Measurements from ENCODE around the gene BIN2. TPM values are rescaled to one million over a fixed set of nuclear protein-coding genes. Genes with fewer than 3 reads are reported as not detected.
A peak's percentile ranks its signal among the peaks of the same experiment; 100 is the strongest.

Gene BIN2
- total and polyA plus RNA-seq, 2 of the 13 experiments (the other 11 are each of a cell fraction or from before 2014, with no cell fraction given), result not detected

DNA sequence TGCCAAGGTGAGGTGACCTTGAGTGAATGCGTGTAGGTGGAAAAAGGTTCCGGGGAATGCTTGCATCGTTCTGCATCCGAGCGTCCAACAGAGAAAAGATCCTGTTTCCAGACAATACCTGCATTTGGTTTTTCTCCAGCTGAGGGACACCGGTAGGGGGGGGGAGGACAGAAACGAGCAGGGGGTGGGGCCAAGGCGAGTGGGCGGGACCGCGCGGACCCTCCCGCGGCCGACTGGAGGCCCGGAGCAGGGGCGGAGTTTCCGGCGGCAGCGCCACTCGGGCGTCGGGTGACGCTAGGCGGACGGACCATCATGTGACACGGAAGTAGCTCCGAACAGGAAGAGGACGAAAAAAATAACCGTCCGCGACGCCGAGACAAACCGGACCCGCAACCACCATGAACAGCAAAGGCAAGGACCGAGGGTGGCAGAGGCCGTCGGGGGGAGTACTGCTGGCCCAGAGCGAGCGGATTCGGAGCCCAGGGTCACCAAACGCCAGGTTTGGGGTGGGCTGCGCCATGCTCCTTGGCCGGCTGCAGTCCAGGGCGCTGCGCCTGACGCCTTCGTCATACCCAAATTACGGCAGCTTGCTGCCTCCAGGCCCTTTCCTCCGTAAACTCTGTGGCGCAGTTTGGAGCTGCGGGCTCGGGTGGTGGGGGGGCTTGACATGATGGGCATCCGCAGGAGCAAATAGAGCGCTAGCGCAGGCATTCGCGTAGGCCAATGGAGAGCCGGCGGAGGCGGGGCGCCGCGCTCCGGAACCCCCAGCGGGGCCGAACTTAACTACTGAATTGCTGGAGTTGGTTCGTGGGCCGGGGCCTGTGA lies 85.3 kb downstream of the BIN2 start, which contains the start of gene DAZAP2 (continued):
- TF ChIP-seq, protein P1, sequence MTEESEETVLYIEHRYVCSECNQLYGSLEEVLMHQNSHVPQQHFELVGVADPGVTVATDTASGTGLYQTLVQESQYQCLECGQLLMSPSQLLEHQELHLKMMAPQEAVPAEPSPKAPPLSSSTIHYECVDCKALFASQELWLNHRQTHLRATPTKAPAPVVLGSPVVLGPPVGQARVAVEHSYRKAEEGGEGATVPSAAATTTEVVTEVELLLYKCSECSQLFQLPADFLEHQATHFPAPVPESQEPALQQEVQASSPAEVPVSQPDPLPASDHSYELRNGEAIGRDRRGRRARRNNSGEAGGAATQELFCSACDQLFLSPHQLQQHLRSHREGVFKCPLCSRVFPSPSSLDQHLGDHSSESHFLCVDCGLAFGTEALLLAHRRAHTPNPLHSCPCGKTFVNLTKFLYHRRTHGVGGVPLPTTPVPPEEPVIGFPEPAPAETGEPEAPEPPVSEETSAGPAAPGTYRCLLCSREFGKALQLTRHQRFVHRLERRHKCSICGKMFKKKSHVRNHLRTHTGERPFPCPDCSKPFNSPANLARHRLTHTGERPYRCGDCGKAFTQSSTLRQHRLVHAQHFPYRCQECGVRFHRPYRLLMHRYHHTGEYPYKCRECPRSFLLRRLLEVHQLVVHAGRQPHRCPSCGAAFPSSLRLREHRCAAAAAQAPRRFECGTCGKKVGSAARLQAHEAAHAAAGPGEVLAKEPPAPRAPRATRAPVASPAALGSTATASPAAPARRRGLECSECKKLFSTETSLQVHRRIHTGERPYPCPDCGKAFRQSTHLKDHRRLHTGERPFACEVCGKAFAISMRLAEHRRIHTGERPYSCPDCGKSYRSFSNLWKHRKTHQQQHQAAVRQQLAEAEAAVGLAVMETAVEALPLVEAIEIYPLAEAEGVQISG (CRISPR knock-in tag; IDR thresholded peaks at IDR 0.05), result peak; percentile 72
- TF ChIP-seq ZMYM4 (CRISPR knock-in tag; IDR thresholded peaks at IDR 0.05) (peak; percentile 64), CCAR2 (optimal IDR thresholded peaks at IDR 0.05; ENCODE audit: low read depth, low read length) (no peak), ZNF33A (CRISPR knock-in tag; IDR thresholded peaks at IDR 0.05; ENCODE audit: borderline replicate concordance) (no peak), NFIB (CRISPR knock-in tag; IDR thresholded peaks at IDR 0.05; ENCODE audit: borderline replicate concordance) (no peak), ZBTB21 (CRISPR knock-in tag; IDR thresholded peaks at IDR 0.05) (no peak), TBP (CRISPR knock-in tag; IDR thresholded peaks at IDR 0.05) (no peak), ZNF598 (CRISPR knock-in tag; IDR thresholded peaks at IDR 0.05; ENCODE audit: borderline replicate concordance) (peak; percentile 31; the same call in 1 of the 2 replicates), ZNF12 (CRISPR knock-in tag; IDR thresholded peaks at IDR 0.05) (0 out of 2 replicates have a peak, but pooled peaks have one; percentile 20), ZNF264 (CRISPR knock-in tag; IDR thresholded peaks at IDR 0.05) (peak; percentile 59; the same call in 1 of the 2 replicates), SMAD9 (CRISPR knock-in tag; IDR thresholded peaks at IDR 0.05) (no peak), ZNF124 (CRISPR knock-in tag; IDR thresholded peaks at IDR 0.05) (no peak), RCOR2 (CRISPR knock-in tag; IDR thresholded peaks at IDR 0.05) (no peak), SCMH1 (CRISPR knock-in tag; IDR thresholded peaks at IDR 0.05; ENCODE audit: borderline replicate concordance) (no peak), MYNN (CRISPR knock-in tag; IDR thresholded peaks at IDR 0.05; ENCODE audit: low read depth) (no peak), NBN (conservative IDR thresholded peaks at IDR 0.05) (no peak)
- TF ChIP-seq, protein P2, sequence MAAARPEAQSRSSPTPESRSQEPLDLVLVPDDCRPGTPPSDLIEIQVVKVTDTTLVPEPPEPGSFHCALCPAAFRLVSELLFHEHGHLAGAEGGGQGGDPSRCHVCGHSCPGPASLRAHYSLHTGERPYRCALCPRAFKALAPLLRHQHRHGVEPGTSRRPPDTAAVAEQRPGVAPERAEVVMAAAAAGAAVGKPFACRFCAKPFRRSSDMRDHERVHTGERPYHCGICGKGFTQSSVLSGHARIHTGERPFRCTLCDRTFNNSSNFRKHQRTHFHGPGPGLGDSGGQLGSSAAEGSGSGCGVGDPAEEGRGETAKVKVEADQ (CRISPR knock-in tag; IDR thresholded peaks at IDR 0.05; ENCODE audit: borderline replicate concordance), result no peak; the same call in 1 of the 2 replicates
- TF ChIP-seq, protein P3, sequence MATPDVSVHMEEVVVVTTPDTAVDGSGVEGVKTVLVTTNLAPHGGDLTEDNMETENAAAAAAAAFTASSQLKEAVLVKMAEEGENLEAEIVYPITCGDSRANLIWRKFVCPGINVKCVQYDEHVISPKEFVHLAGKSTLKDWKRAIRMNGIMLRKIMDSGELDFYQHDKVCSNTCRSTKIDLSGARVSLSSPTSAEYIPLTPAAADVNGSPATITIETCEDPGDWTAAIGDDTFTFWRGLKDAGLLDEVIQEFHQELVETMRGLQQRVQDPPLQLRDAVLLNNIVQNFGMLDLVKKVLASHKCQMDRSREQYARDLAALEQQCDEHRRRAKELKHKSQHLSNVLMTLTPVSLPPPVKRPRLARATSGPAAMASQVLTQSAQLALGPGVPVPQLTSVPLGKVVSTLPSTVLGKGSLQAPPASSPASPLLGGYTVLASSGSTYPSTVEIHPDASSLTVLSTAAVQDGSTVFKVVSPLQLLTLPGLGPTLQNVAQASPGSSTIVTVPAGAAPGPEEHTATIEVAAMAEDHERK (CRISPR knock-in tag; IDR thresholded peaks at IDR 0.05; ENCODE audit: low read depth), result peak; percentile 77
- TF ChIP-seq, protein P4, sequence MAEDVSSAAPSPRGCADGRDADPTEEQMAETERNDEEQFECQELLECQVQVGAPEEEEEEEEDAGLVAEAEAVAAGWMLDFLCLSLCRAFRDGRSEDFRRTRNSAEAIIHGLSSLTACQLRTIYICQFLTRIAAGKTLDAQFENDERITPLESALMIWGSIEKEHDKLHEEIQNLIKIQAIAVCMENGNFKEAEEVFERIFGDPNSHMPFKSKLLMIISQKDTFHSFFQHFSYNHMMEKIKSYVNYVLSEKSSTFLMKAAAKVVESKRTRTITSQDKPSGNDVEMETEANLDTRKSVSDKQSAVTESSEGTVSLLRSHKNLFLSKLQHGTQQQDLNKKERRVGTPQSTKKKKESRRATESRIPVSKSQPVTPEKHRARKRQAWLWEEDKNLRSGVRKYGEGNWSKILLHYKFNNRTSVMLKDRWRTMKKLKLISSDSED (CRISPR knock-in tag; IDR thresholded peaks at IDR 0.05), result no peak

Measured in HepG2 (cell line).